Esophagus muscularis mucosa (tissue), 3 donors: ENCODE results near the gene RIPK1.
"Not testable (repeated sequence)": the region's sequence is repeated elsewhere in the genome, so short reads cannot be mapped to it uniquely, and the experiment has no call there.

ENCODE experiments used
- POLR2AphosphoS5 ChIP-seq, 2 donors: sonication (generic); formaldehyde crosslinking; IDR thresholded peaks; one replicate each; pipeline ENCODE4 v1.6.1; 2017; ENCODE audit warnings: antibody characterized with exemption in 2 of 2
- TF ChIP-seq, protein P1 (sequence below), 3 experiments: fragments of 200-600 bp in 2 of 3; fragments of 450-650 bp in 1 of 3; sonication (generic) in 2 of 3; IDR thresholded peaks; one replicate each; pipeline ENCODE4 v1.5.1; 2017 to 2019; ENCODE audit warnings: antibody characterized with exemption in 3 of 3, mild to moderate bottlenecking in 2 of 3, moderate library complexity in 1 of 3

DNA sequence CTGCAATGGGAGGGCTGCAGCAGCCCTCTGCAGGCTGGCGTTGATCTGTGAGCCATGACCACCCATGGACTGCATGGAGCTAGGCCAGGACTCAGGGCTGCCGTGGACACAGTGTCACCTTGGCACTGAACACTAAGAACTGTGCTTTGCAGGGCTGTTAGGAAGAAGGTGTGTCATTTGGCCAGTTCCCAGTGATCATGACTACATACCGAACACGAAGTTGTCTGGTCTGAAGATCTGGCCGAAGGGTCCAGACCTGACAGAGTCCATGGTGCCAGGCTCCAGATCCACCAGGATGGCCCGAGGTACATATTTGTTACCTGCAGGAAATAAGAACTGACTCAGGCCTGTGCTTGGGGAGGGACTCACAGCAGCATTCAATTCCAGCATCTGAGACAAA lies 87.1 kb downstream of the RIPK1 start:
- not testable (repeated sequence) for TF ChIP-seq POLR2AphosphoS5 (IDR thresholded peaks at IDR 0.05)
- TF ChIP-seq, protein P1, sequence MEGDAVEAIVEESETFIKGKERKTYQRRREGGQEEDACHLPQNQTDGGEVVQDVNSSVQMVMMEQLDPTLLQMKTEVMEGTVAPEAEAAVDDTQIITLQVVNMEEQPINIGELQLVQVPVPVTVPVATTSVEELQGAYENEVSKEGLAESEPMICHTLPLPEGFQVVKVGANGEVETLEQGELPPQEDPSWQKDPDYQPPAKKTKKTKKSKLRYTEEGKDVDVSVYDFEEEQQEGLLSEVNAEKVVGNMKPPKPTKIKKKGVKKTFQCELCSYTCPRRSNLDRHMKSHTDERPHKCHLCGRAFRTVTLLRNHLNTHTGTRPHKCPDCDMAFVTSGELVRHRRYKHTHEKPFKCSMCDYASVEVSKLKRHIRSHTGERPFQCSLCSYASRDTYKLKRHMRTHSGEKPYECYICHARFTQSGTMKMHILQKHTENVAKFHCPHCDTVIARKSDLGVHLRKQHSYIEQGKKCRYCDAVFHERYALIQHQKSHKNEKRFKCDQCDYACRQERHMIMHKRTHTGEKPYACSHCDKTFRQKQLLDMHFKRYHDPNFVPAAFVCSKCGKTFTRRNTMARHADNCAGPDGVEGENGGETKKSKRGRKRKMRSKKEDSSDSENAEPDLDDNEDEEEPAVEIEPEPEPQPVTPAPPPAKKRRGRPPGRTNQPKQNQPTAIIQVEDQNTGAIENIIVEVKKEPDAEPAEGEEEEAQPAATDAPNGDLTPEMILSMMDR (IDR thresholded peaks at IDR 0.05): not testable (repeated sequence)
